Astrocyte of the cerebellum (primary cell): ENCODE results near the gene ZNF584.

Experiments used
- DNase-seq: peaks from one replicate; pipeline ENCODE4 v3.0.0-alpha.2; 2011; ENCODE audit warnings: low read depth
- H3K4me3 ChIP-seq: 2 replicates; pipeline ENCODE4 v1.5.1; 2011; ENCODE audit warnings: mild to moderate bottlenecking, low read depth, low read length, moderate library complexity
- in situ Hi-C: cut with HindIII; loops from 2 replicates; pipeline ENCODE4 v1.10.0; 2017; ENCODE audit warnings: low sequenced_read_pairs
- TF ChIP-seq, protein P1 (sequence below): IDR thresholded peaks from 2 replicates; pipeline ENCODE4 v1.5.1; 2012; ENCODE audit warnings: low read length, low read depth, moderate library complexity, mild to moderate bottlenecking; ENCODE audit errors: missing control alignments

The ZNF584 gene

GRCh38 chr19:58466760-58467589 is 58.5 kb downstream of the ZNF584 start, which contains the start of gene ZNF324:
TSS of gene ZNF324 (plus strand) at chr19:58467080. CDS start at chr19:58469186, 2,106 bp downstream.
- in situ Hi-C loops, result no loop called here
- H3K4me3 ChIP-seq, result peak within 1 kb of the TSS; percentile 85

More at GRCh38 chr19:58466760-58467589, 58.5 kb downstream of the ZNF584 start, which contains the start of gene ZNF324:
- TF ChIP-seq, protein P1, sequence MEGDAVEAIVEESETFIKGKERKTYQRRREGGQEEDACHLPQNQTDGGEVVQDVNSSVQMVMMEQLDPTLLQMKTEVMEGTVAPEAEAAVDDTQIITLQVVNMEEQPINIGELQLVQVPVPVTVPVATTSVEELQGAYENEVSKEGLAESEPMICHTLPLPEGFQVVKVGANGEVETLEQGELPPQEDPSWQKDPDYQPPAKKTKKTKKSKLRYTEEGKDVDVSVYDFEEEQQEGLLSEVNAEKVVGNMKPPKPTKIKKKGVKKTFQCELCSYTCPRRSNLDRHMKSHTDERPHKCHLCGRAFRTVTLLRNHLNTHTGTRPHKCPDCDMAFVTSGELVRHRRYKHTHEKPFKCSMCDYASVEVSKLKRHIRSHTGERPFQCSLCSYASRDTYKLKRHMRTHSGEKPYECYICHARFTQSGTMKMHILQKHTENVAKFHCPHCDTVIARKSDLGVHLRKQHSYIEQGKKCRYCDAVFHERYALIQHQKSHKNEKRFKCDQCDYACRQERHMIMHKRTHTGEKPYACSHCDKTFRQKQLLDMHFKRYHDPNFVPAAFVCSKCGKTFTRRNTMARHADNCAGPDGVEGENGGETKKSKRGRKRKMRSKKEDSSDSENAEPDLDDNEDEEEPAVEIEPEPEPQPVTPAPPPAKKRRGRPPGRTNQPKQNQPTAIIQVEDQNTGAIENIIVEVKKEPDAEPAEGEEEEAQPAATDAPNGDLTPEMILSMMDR, result no peak
- peak; percentile 89 for DNase-seq
